PC-9 (cell line): ENCODE data around the gene CCDC18. TPM values are rescaled to one million over a fixed set of nuclear protein-coding genes. Genes with fewer than 3 reads are reported as not detected.

ENCODE experiments used
- BruUV-seq: library from RNA; stranded (reverse); fragments of 400-500 nt; replicated peaks from 2 replicates; lab custom pipeline; 2021; lab: Mats Ljungman, UMichigan
- CTCF ChIA-PET: fragments of 300-600 bp; sonication (Branson Sonifier 250); formaldehyde crosslinking; loops from one replicate; lab custom pipeline; 2022; ENCODE audit warnings: antibody characterized with exemption; lab: Charles Lee
- POLR2A ChIA-PET: fragments of 300-600 bp; sonication (Branson Sonifier 250); formaldehyde crosslinking; loops from one replicate; lab custom pipeline; 2022; ENCODE audit warnings: antibody characterized with exemption; ENCODE audit not compliant: unreplicated experiment; lab: Charles Lee
- DNase-seq, 2 experiments: peaks; one replicate each; pipeline versions ENCODE4 v3.0.0 to v3.0.0-alpha.2; 2015 to 2022; ENCODE audit warnings: mixed read lengths in 1 of 2
- H2AFZ ChIP-seq: fragments of 200-600 bp; sonication (generic); 2 replicates; pipeline ENCODE4 v1.8.1; 2017; ENCODE audit warnings: antibody characterized with exemption
- H3F3A ChIP-seq: fragments of 200-600 bp; sonication (generic); 2 replicates; pipeline ENCODE4 v1.8.1; 2017; ENCODE audit warnings: antibody characterized with exemption, mild to moderate bottlenecking, low read depth; ENCODE audit not compliant: insufficient read depth
- H3K27ac ChIP-seq: fragments of 200-600 bp; sonication (generic); 2 replicates; pipeline ENCODE4 v1.6.1; 2016; ENCODE audit warnings: mixed run types
- H3K27me3 ChIP-seq: fragments of 200-600 bp; sonication (generic); 2 replicates; pipeline ENCODE4 v1.6.1; 2016; ENCODE audit warnings: low read depth, mixed run types; ENCODE audit not compliant: insufficient read depth
- H3K36me3 ChIP-seq: fragments of 200-600 bp; sonication (generic); 2 replicates; pipeline ENCODE4 v1.6.1; 2016; ENCODE audit warnings: low read depth, mixed run types
- H3K4me1 ChIP-seq: fragments of 200-600 bp; sonication (generic); replicated peaks from 2 replicates; pipeline ENCODE4 v1.6.1; 2016; ENCODE audit warnings: mixed run types; ENCODE audit not compliant: insufficient read depth
- H3K4me2 ChIP-seq: fragments of 200-600 bp; sonication (generic); 2 replicates; pipeline ENCODE4 v1.6.1; 2017; ENCODE audit warnings: mixed run types
- H3K4me3 ChIP-seq: fragments of 200-600 bp; sonication (generic); 2 replicates; pipeline ENCODE4 v1.6.1; 2016; ENCODE audit warnings: mixed run types
- H3K79me2 ChIP-seq: fragments of 200-600 bp; sonication (generic); 2 replicates; pipeline ENCODE4 v1.6.1; 2017; ENCODE audit warnings: low read depth, mixed run types
- H3K9me2 ChIP-seq: fragments of 200-600 bp; sonication (generic); 2 replicates; pipeline ENCODE4 v1.8.1; 2017; ENCODE audit warnings: mild to moderate bottlenecking; ENCODE audit not compliant: insufficient read depth
- H3K9me3 ChIP-seq: fragments of 200-600 bp; sonication (generic); 2 replicates; pipeline ENCODE4 v1.8.1; 2016; ENCODE audit warnings: low read depth; ENCODE audit not compliant: insufficient read depth
- H4K20me1 ChIP-seq: fragments of 200-600 bp; sonication (generic); 2 replicates; pipeline ENCODE4 v1.8.1; 2017; ENCODE audit not compliant: insufficient read depth
- CTCF ChIP-seq: fragments of 200-600 bp; sonication (generic); conservative IDR thresholded peaks from 2 replicates; pipeline ENCODE4 v1.6.1; 2017; ENCODE audit warnings: mixed run types, antibody characterized with exemption, mild to moderate bottlenecking, moderate library complexity
- EZH2 ChIP-seq: fragments of 200-600 bp; sonication (generic); IDR thresholded peaks from 2 replicates; pipeline ENCODE4 v1.8.0; 2017; ENCODE audit warnings: antibody characterized with exemption, low read depth
- intact Hi-C: fragments of 100-400 bp; cut with micrococcal nuclease; formaldehyde crosslinking; loops from one replicate; pipeline ENCODE4 v1.10.0; 2022; ENCODE audit not compliant: unreplicated experiment
- total RNA-seq: library from RNA; stranded (reverse); gene quantifications from 2 replicates; pipeline ENCODE4 v1.2.3, GENCODE V29; 2021

The CCDC18 gene
- total RNA-seq, 1 experiment from 2014 or later: 15.4 TPM

DNA sequence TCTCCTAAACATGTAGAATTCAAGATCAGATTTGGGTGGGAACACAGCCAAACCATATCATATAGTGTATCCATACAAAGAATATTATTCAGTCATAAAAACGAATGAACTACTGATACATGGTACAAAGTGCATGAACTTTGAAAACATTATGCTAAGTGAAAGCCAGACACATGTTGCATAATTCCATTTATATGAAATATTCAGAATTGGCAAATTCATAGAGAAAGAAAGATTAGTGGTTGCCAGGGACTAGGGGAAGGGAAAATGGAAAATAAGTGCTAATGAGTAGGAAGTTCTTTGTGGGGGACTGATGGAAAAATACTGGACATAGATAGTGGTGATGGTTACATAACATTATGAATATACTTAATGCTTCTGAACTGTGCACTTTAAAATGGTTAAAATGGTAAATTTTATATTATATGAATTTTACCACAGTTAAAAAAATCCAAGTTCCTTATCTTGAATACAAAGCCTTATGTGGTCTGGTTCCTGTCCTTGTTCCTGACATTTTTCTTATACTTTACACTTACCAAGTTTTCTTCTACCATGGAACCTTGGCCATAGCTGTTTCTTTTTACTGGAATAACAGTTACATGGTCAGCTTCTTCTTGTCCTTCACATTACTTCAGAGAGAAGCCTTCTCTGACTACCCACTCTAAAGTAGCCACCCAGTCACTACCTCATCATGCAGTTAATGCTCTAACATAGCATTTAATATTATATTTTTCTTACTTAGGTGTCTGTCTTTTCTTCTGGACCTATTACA lies 64.0 kb downstream of the CCDC18 start:
- H3K4me1 ChIP-seq: no peaks in the 10 kb centered on the region
- H4K20me1 ChIP-seq: no peaks in the 10 kb centered on the region
- no peak overlapping the region for H3K4me3 ChIP-seq
- DNase-seq: no peak
- peaks cover 14% of the 10 kb centered on the region for H3K36me3 ChIP-seq
- no peak overlapping the region for H3K4me2 ChIP-seq
- no peak overlapping the region for H3K27ac ChIP-seq
- no peaks in the 10 kb centered on the region for H3K27me3 ChIP-seq
- no peaks in the 10 kb centered on the region for H3F3A ChIP-seq
- no peak for TF ChIP-seq CTCF
- TF ChIP-seq EZH2: no peak
- CTCF ChIA-PET: no interaction called here
- intact Hi-C loops: no loop called here
- POLR2A ChIA-PET: no interaction called here
- H3K9me3 ChIP-seq: peaks cover 6% of the 10 kb centered on the region; the same call in 1 of the 2 replicates
- no peak overlapping the region for H2AFZ ChIP-seq
- BruUV-seq: no TSS peak
- H3K79me2 ChIP-seq: no peaks in the 10 kb centered on the region
- H3K9me2 ChIP-seq: no peaks in the 10 kb centered on the region

DNA sequence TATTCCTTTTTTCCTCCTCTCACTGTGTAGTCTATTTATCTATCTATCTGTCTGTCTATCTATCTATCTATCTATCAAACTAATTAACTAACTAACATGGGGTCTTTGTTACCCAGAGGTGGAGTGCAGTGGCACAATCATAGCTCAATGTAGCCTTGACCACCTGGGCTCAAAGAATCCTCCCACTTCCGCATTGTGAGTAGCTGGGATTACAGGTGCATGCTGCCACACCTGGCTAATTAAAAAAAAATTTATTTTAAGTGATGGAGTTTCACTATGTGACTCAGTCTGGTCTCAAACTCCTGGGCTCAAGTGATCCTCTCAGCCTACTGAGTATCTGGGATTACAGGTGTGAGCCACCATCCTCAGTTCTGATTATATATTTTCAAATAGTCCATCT lies 71.4 kb downstream of the CCDC18 start:
- CTCF ChIA-PET: no interaction called here
- POLR2A ChIA-PET: no interaction called here
- no TSS peak for BruUV-seq

DNA sequence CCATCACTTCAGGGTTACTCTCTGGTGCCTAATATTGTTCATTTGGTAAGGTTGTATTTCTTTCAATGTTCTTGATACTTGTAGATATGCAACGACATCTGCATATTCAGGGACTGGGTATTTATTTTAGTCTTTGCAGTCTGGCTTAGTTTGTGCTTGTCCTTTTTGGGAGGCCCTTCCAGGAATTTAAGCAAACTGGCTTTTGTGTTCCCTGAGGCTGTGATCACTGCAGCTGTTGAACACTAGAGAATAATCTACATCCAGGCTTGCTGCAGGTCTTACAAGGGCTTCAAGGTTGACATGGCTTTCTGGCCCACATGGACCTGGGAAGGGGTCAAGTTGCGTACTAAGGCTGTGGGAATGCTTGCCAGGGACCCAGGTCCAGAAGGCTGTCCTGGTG lies 72.1 kb downstream of the CCDC18 start:
- Histone ChIP-seq H3K4me1 (peaks cover 3% of the 10 kb centered on the region; the same call in 1 of the 2 replicates), H3K4me3 (no peak overlapping the region), H3K9me2 (no peaks in the 10 kb centered on the region), H2AFZ (no peak overlapping the region), H3K79me2 (no peaks in the 10 kb centered on the region), H3K9me3 (peaks cover 9% of the 10 kb centered on the region; the same call in 1 of the 2 replicates), H3F3A (peaks cover 16% of the 10 kb centered on the region), H3K27ac (no peak overlapping the region), H3K4me2 (no peak overlapping the region), H3K36me3 (peaks cover 12% of the 10 kb centered on the region; the same call in 1 of the 2 replicates), H4K20me1 (no peaks in the 10 kb centered on the region), H3K27me3 (no peaks in the 10 kb centered on the region)
- TF ChIP-seq CTCF: no peak
- no peak for TF ChIP-seq EZH2
- ChIA-PET CTCF (no interaction called here), POLR2A (no interaction called here)
- intact Hi-C loops: no loop called here
- no TSS peak for BruUV-seq
- peak in 1 of 2 experiments; percentile 5 for DNase-seq

More for the DNA sequence above, 71.4 kb downstream of the CCDC18 start:
- Histone ChIP-seq H4K20me1 (no peaks in the 10 kb centered on the region), H3K4me2 (no peak overlapping the region), H2AFZ (no peak overlapping the region), H3F3A (peaks cover 10% of the 10 kb centered on the region; the same call in 1 of the 2 replicates), H3K9me2 (no peaks in the 10 kb centered on the region), H3K36me3 (peaks cover 8% of the 10 kb centered on the region; the same call in 1 of the 2 replicates), H3K79me2 (no peaks in the 10 kb centered on the region), H3K27ac (no peak overlapping the region), H3K4me3 (no peak overlapping the region), H3K27me3 (no peaks in the 10 kb centered on the region), H3K9me3 (peaks cover 9% of the 10 kb centered on the region; the same call in 1 of the 2 replicates), H3K4me1 (no peaks in the 10 kb centered on the region)
- TF ChIP-seq CTCF: no peak
- no peak for TF ChIP-seq EZH2
- intact Hi-C loops: no loop called here
- DNase-seq: peak in 1 of 2 experiments; percentile 24
